NCI-H1694 treated with DMSO at 0.1 percent for 48 hours (cell line): Measurements from ENCODE around the gene TSC22D4.
"Not testable (repeated sequence)": the region's sequence is repeated elsewhere in the genome, so short reads cannot be mapped to it uniquely, and the experiment has no call there.

Experiments used
- DNase-seq: peaks from one replicate; lab custom pipeline; 2025; lab: John Stamatoyannopoulos, UW

The TSC22D4 gene

GRCh38 chr7:100478958-100479660 lies at the start of gene TSC22D4:
TSC22D4 (minus strand) TSS chr7:100479214; CDS start chr7:100478038, 1,176 bp downstream.
- peak; percentile 80 for DNase-seq

- not testable (repeated sequence) for DNase-seq
Observed at GRCh38 chr7:100528108-100528866, 49.3 kb upstream of the TSC22D4 start.

DNA sequence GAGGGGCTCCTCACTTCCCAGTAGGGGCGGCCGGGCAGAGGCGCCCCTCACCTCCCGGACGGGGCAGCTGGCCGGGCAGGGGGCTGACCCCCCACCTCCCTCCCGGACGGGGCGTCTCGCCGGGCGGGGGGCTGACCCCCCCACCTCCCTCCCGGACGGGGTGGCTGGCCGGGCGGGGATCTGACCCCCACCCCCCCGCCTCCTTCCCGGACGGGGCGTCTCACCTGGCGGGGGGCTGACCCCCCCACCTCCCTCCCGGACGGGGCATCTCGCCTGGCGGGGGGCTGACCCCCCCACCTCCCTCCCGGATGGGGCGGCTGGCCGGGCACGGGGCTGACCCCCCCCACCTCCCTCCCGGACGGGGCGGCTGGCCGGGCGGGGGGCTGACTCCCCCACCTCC lies 44.2 kb upstream of the TSC22D4 start:
- DNase-seq: not testable (repeated sequence)

DNA sequence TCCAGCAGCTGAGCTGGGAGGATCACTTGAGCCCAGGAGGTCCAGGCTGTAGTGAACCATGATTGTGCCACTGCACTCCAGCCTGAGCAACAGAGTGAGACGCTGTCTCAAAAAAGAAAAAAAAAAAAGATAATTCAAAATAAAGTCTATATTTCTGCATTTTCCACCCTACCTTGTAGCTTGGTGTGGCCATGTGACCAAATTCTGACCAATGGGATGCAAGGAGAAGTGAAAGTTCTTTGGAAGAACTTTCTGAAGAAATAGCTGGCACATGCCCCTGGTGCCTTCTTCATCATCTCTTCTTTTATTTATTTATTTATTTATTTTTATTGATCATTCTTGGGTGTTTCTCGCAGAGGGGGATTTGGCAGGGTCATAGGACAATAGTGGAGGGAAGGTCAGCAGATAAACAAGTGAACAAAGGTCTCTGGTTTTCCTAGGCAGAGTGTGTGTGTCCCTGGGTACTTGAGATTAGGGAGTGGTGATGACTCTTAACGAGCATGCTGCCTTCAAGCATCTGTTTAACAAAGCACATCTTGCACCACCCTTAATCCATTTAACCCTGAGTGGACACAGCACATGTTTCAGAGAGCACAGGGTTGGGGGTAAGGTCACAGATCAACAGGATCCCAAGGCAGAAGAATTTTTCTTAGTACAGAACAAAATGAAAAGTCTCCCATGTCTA lies 43.0 kb upstream of the TSC22D4 start:
- not testable (repeated sequence) for DNase-seq

DNA sequence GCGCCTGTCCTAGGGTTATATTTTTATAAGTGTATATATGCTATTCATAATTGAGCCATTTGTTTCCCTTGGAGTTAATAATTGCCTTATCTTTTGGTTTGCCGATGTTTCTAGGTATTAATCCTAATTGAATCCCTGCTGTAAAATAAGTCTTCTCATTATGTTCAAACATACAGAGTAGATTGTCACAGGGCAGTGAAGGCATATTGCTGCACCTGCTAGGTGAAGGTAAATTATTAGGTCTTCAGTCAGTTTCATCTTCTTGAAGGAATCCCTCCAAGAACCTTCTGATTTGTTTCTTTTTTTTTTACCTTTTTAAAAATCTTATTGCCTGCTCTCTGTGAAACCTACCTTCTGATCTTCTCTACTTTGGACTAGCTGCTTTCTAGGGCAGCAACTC lies 42.1 kb upstream of the TSC22D4 start:
- no peak for DNase-seq

DNA sequence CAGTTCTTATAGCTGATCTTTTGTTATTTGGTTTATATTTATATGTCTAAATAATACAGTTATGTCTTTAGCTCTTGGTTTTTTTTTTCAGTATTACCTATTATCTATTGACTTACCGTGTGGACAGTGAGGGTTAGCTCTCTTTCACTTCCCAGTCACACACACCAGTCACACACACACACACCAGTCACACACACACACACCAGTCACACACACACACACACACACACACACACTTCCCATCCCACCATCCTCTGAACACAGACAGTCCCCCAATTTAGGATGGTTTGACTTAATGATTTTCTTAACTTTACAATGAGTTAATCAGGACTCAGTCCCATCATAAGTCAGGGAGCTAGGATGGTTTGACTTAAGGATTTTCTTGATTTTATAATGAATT lies 41.1 kb upstream of the TSC22D4 start:
- DNase-seq: no peak

- DNase-seq: no peak
Observed at GRCh38 chr7:100519580-100519979, 40.6 kb upstream of the TSC22D4 start.

DNA sequence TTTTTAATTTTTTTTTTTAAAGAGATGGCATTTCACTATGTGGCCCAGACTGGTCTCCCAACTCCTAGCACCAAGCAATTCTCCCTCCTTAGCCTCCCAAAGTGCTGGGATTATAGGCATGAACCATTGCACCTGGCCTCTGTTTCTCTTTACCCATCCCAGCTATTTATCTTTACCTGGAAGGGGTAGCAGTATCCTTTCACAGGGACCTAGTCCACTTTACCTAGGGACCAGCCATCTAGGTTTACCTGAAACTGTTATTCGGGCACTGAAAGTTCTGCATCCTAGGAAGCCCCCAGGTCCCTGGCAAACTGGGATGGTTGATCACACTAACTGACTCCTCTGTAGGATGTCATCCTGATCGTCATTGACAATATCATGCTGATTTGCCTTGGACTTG lies 38.3 kb upstream of the TSC22D4 start:
- DNase-seq: no peak

- peak; percentile 30 for DNase-seq
Observed at GRCh38 chr7:100516135-100516812, 37.3 kb upstream of the TSC22D4 start.

- no peak for DNase-seq
Observed at GRCh38 chr7:100515072-100515532, 36.1 kb upstream of the TSC22D4 start.

GRCh38 chr7:100513212-100513810 lies 34.3 kb upstream of the TSC22D4 start:
- DNase-seq: no peak

DNA sequence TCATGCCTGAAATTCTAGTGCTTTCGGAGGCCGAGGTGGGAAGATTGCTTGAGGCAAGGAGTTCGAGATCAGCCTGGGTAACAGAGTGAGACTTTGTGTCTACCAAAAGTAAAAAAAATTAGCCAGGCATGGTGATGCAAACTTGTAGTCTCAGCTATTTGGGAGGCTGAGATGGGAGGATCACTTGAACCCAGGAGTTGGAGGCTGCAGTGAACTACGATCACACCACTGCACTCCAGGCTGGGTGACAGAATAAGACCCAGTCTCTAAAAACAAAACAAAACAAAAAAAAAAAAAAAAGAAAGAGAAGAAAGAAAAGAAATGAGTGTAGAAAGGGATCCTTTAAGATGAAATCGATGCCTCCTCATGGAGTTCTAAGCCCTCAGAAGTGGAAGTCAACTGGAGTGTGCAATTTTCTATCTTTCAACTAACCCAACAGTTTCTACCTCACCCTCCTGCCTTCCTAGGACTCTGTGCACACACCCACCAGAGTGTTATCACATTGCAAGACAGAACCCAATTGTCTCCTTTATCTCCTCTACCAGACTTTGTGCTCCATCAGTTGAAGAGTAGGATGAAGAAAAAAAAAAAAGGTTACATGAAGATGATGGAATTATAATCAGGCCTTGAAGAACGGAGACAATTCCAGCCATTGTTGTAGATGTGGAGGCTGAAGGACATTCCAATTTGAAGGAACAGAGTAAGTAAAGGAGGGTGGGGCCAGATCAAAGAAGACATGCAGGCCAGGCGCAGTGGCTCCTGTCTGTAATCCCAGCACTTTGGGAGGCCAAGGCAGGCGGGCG lies 31.6 kb upstream of the TSC22D4 start:
- DNase-seq: no peak

GRCh38 chr7:100509231-100509630 lies 30.2 kb upstream of the TSC22D4 start:
- peak; percentile 99 for DNase-seq

DNA sequence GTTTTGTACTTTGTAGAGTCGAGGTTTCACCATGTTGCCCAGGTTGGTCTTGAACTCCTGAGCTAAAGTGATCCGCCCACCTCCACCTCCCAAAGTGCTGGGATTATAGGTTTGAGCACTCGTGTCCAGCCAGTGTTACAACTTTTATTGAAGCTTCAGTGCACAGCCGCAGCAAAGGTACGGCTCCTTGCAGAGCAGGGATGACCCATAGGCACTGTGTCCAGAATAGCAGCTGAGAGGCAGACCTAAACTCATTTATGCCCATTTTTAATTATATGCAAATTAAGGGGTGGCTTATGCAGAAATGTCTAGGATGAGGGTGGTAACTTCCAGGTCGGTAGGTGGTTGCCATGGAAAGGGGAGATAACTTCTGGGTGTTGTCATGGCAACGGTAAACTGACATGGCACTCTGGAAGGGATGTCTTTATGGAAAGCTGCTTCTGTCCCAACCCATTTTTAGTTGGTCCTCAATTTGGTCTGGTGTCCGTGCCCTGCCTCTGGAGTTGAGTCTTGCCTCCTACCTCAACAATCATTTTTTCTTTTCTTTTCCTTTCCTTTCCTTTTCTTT lies 27.4 kb upstream of the TSC22D4 start:
- no peak for DNase-seq

- DNase-seq: no peak
Observed at GRCh38 chr7:100504887-100505611, 26.0 kb upstream of the TSC22D4 start.

DNA sequence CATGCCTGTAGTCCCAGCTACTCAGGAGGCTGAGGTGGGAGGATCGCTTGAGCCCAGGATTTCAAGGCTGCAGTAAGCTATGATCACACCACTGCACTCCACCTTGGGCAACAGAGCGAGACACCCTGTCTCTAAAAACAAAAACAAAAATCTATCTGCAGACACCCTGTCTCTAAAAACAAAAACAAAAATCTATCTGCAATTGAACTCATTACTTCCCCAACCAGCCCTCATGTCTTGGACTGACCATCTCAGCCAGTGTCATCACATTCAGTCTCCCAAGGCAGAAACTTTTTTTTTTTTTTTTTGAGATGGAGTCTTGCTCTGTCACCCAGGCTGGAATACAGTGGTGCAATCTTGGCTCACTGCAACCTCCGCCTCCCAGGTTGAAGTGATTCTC lies 25.0 kb upstream of the TSC22D4 start:
- DNase-seq: not testable (repeated sequence)

DNA sequence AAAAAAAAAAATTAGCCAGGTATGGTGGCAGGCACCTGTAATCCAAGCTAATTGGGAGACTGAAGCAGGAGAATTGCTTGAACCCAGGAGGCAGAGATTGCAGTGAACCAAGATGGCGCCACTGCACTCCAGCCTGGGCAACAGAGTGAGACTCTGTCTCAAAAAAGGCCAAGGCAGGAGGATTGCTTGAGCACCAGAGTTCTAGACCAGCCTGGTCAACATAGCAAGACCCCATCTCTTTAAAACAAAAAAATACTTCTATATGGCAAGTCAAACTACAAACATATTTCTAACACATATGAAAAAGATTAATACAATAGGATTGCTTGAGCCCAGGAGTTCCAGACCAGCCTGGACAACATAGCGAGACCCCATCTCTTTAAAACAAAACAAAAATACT lies 21.7 kb upstream of the TSC22D4 start:
- not testable (repeated sequence) for DNase-seq

- no peak for DNase-seq
Observed at GRCh38 chr7:100496509-100496908, 17.5 kb upstream of the TSC22D4 start.

GRCh38 chr7:100493476-100494264 lies 14.7 kb upstream of the TSC22D4 start:
- DNase-seq: no peak
